ENCODE measurements around the gene SLCO1A2. TPM values are rescaled to one million over a fixed set of nuclear protein-coding genes. Genes with fewer than 3 reads are reported as not detected.

Gene SLCO1A2
- total and polyA plus RNA-seq, 2 donors (not counting 3 experiments of a cell fraction or from before 2014, with no cell fraction given) = not detected

- Histone ChIP-seq H2AFZ (ENCODE audit: low read depth, low read length) (no peak overlapping the region), H3K4me1 (ENCODE audit: control insufficient read depth, extremely low read depth, insufficient read depth, low read length) (no peaks in the 10 kb centered on the region), H4K20me1 (replicated peaks; ENCODE audit: control insufficient read depth, extremely low read depth, insufficient read depth, low read length) (no peaks in the 10 kb centered on the region), H3K27ac (ENCODE audit: insufficient read depth, low read depth, low read length) (no peak overlapping the region), H3K4me3 (replicated peaks in 1 of 3; ENCODE audit: insufficient read depth in 1 of 3, low read depth in 1 of 3, low read length in 3 of 3) (no peak overlapping the region), H3K9ac (replicated peaks; ENCODE audit: extremely low read depth, insufficient read depth, low read length) (no peak overlapping the region), H3K36me3 (ENCODE audit: control insufficient read depth in 2 of 2, extremely low read depth in 1 of 2, insufficient read depth in 2 of 2, low read length in 2 of 2) (no peaks in the 10 kb centered on the region), H3K9me3 (replicated peaks; ENCODE audit: control insufficient read depth, insufficient read depth, low read length) (no peaks in the 10 kb centered on the region), H3K27me3 (ENCODE audit: control insufficient read depth in 2 of 2, insufficient read depth in 2 of 2, low read length in 2 of 2) (no peaks in the 10 kb centered on the region), H3K9me1 (replicated peaks; ENCODE audit: control insufficient read depth, extremely low read depth, insufficient read depth, low read length) (peaks cover 2% of the 10 kb centered on the region), H3K4me2 (ENCODE audit: insufficient read depth, low read length) (no peak overlapping the region), H3K79me2 (ENCODE audit: control insufficient read depth, insufficient read depth, low read length) (no peaks in the 10 kb centered on the region)
- DNase-seq (ENCODE audit: low read depth, low spot score) (no peak), FAIRE-seq (no peak)
- BruUV-seq (replicated peaks) = no TSS peak
- TF ChIP-seq MYC (IDR thresholded peaks at IDR 0.05; ENCODE audit: low read depth, low read length) (no peak), GATA2 (IDR thresholded peaks at IDR 0.05; ENCODE audit: insufficient read depth, insufficient read length, low read depth, low read length) (no peak)
- CTCF ChIA-PET = interaction anchor here (1.4 kb wide), 1 partner anchor 14 kb away, joined by 6 read pairs; no protein-coding TSS in a partner anchor
- dilution Hi-C loops (cut with MboI; ENCODE audit: extremely low pct_ligation_motif_present, low sequenced_read_pairs) (no loop called here), intact Hi-C loops (cut with micrococcal nuclease) (no loop called here)
- POLR2A ChIA-PET = no interaction called here
These were observed 100.3 kb downstream of the SLCO1A2 start for GRCh38 chr12:21234395-21234794.

- H3K4me3 ChIP-seq (replicated peaks in 1 of 3; ENCODE audit: insufficient read depth in 1 of 3, low read depth in 1 of 3, low read length in 3 of 3) = no peak overlapping the region
- DNase-seq (ENCODE audit: low read depth, low spot score) (no peak), FAIRE-seq (no peak)
- intact Hi-C loops (cut with micrococcal nuclease) (no loop called here), dilution Hi-C loops (cut with MboI; ENCODE audit: extremely low pct_ligation_motif_present, low sequenced_read_pairs) (no loop called here)
- no peaks in the 10 kb centered on the region for H3K36me3 ChIP-seq (ENCODE audit: control insufficient read depth in 2 of 2, extremely low read depth in 1 of 2, insufficient read depth in 2 of 2, low read length in 2 of 2)
- H3K9me3 ChIP-seq (replicated peaks; ENCODE audit: control insufficient read depth, insufficient read depth, low read length) = no peaks in the 10 kb centered on the region
- no peaks in the 10 kb centered on the region for H3K79me2 ChIP-seq (ENCODE audit: control insufficient read depth, insufficient read depth, low read length)
- H4K20me1 ChIP-seq (replicated peaks; ENCODE audit: control insufficient read depth, extremely low read depth, insufficient read depth, low read length) = no peaks in the 10 kb centered on the region
- no peak overlapping the region for H3K4me2 ChIP-seq (ENCODE audit: insufficient read depth, low read length)
- CTCF ChIA-PET = no interaction called here
- no peak for TF ChIP-seq FOS (IDR thresholded peaks at IDR 0.05; ENCODE audit: borderline replicate concordance, insufficient read depth, low read length)
- no peak for TF ChIP-seq POLR2AphosphoS5 (IDR thresholded peaks at IDR 0.05; ENCODE audit: insufficient read depth, low read depth, low read length)
- no peak for TF ChIP-seq GATA2 (IDR thresholded peaks at IDR 0.05; ENCODE audit: insufficient read depth, insufficient read length, low read depth, low read length)
- TF ChIP-seq, protein P1, sequence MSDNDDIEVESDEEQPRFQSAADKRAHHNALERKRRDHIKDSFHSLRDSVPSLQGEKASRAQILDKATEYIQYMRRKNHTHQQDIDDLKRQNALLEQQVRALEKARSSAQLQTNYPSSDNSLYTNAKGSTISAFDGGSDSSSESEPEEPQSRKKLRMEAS (IDR thresholded peaks at IDR 0.05; ENCODE audit: insufficient read depth, insufficient read length) = no peak
- TF ChIP-seq, protein P2, sequence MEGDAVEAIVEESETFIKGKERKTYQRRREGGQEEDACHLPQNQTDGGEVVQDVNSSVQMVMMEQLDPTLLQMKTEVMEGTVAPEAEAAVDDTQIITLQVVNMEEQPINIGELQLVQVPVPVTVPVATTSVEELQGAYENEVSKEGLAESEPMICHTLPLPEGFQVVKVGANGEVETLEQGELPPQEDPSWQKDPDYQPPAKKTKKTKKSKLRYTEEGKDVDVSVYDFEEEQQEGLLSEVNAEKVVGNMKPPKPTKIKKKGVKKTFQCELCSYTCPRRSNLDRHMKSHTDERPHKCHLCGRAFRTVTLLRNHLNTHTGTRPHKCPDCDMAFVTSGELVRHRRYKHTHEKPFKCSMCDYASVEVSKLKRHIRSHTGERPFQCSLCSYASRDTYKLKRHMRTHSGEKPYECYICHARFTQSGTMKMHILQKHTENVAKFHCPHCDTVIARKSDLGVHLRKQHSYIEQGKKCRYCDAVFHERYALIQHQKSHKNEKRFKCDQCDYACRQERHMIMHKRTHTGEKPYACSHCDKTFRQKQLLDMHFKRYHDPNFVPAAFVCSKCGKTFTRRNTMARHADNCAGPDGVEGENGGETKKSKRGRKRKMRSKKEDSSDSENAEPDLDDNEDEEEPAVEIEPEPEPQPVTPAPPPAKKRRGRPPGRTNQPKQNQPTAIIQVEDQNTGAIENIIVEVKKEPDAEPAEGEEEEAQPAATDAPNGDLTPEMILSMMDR (IDR thresholded peaks at IDR 0.05; ENCODE audit: extremely low read depth in 1 of 2, insufficient read depth in 1 of 2, low read depth in 1 of 2, low read length in 2 of 2) = no peak
- TF ChIP-seq JUN (IDR thresholded peaks at IDR 0.05; ENCODE audit: borderline replicate concordance, insufficient read depth, insufficient read length, low read depth) = no peak
- no peak for TF ChIP-seq POLR2A (IDR thresholded peaks at IDR 0.05; ENCODE audit: low read depth, low read length)
- no peak for TF ChIP-seq MYC (IDR thresholded peaks at IDR 0.05; ENCODE audit: low read depth, low read length)
- no peak for TF ChIP-seq EZH2 (IDR thresholded peaks at IDR 0.05; ENCODE audit: borderline replicate concordance, low read depth, low read length, severe bottlenecking)
- H2AFZ ChIP-seq (ENCODE audit: low read depth, low read length) = no peak overlapping the region
- no peaks in the 10 kb centered on the region for H3K27me3 ChIP-seq (ENCODE audit: control insufficient read depth in 2 of 2, insufficient read depth in 2 of 2, low read length in 2 of 2)
- POLR2A ChIA-PET = no interaction called here
- no peaks in the 10 kb centered on the region for H3K9me1 ChIP-seq (replicated peaks; ENCODE audit: control insufficient read depth, extremely low read depth, insufficient read depth, low read length)
- no TSS peak for BruUV-seq (replicated peaks)
- no peaks in the 10 kb centered on the region for H3K4me1 ChIP-seq (ENCODE audit: control insufficient read depth, extremely low read depth, insufficient read depth, low read length)
- H3K27ac ChIP-seq (ENCODE audit: insufficient read depth, low read depth, low read length) = no peak overlapping the region
- H3K9ac ChIP-seq (replicated peaks; ENCODE audit: extremely low read depth, insufficient read depth, low read length) = no peak overlapping the region
These were observed 110.8 kb downstream of the SLCO1A2 start for GRCh38 chr12:21223930-21224329.

All from endothelial cell of umbilical vein (primary cell).